Activated CD8-positive, alpha-beta T cell treated with anti-CD3 and anti-CD28 coated beads for 36 hours (primary cell): Measurements from ENCODE around the gene DAAM1. TPM values are rescaled to one million over a fixed set of nuclear protein-coding genes. Genes with fewer than 3 reads are reported as not detected.

Experiments used
- ATAC-seq: fragments of 200-7000 bp; cut with Tn5 transposase; one replicate; pipeline ENCODE4 v1.10.0; 2021; ENCODE audit warnings: mild to moderate bottlenecking, moderate library complexity
- CTCF ChIA-PET: fragments of 350-600 bp; sonication (Branson Sonifier 250); formaldehyde crosslinking; loops from one replicate; lab custom pipeline; 2021; ENCODE audit warnings: antibody characterized with exemption; lab: Charles Lee
- POLR2A ChIA-PET: fragments of 350-600 bp; sonication (Branson Sonifier 250); formaldehyde crosslinking; loops from one replicate; lab custom pipeline; 2021; ENCODE audit warnings: antibody characterized with exemption; lab: Charles Lee
- DNase-seq: peaks from one replicate; pipeline ENCODE4 v3.0.0-alpha.2; 2020
- H3K27ac Mint-ChIP-seq: one replicate; pipeline ENCODE4 v1.8.0; 2021; ENCODE audit warnings: mild to moderate bottlenecking, mixed read lengths
- H3K27me3 Mint-ChIP-seq: one replicate; pipeline ENCODE4 v1.8.0; 2021; ENCODE audit warnings: mixed read lengths
- H3K36me3 Mint-ChIP-seq: one replicate; pipeline ENCODE4 v1.8.0; 2021; ENCODE audit warnings: low read depth, mixed read lengths
- H3K4me1 Mint-ChIP-seq: one replicate; pipeline ENCODE4 v1.8.0; 2021; ENCODE audit warnings: low read depth, mixed read lengths
- H3K4me3 Mint-ChIP-seq: one replicate; pipeline ENCODE4 v1.8.0; 2021; ENCODE audit warnings: mild to moderate bottlenecking, moderate library complexity, mixed read lengths
- H3K9me3 Mint-ChIP-seq: one replicate; pipeline ENCODE4 v1.8.0; 2021; ENCODE audit warnings: mixed read lengths
- CTCF ChIP-seq: fragments of 200-600 bp; IDR thresholded peaks from one replicate; pipeline ENCODE4 v1.8.0; 2022; ENCODE audit warnings: antibody characterized with exemption, mild to moderate bottlenecking
- intact Hi-C: fragments of 100-400 bp; cut with micrococcal nuclease; formaldehyde crosslinking; loops from one replicate; pipeline ENCODE4 v1.10.0; 2022
- total RNA-seq, 2 experiments: library from RNA; stranded (reverse); gene quantifications; one replicate each; pipeline ENCODE4 v1.2.3, GENCODE V29; 2021

Gene DAAM1
- total RNA-seq, 2 experiments from 2014 or later = 7.2 to 9.9 TPM

DNA sequence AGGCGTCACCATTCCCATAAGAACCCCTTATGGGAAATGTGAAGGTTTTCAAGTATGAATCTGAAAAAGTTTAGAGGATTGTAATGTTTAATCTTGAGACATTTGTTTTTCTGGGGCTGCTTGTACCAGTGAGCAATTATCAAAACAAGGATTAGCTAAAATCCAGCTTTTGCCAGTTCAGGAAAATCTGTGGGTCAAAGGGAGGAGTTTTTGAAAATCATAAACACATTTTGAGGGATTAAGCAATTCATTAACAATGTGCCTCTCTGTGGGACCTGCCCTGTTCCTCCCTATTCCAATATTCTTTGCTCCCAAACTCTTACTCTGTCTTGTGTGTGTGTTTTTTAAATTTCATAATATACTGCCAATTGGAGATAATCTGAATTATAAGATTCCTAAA is 11.7 kb upstream of the DAAM1 start:
- Mint-ChIP-seq H3K27me3 (peaks cover 6% of the 10 kb centered on the region), H3K4me1 (no peaks in the 10 kb centered on the region), H3K27ac (no peak overlapping the region), H3K36me3 (no peaks in the 10 kb centered on the region), H3K9me3 (no peaks in the 10 kb centered on the region), H3K4me3 (no peak overlapping the region)
- ATAC-seq (no peak), DNase-seq (no peak)
- ChIA-PET POLR2A (no interaction called here), CTCF (interaction anchor here (0.8 kb wide), 1 partner anchor 17 kb away, joined by 3 read pairs; no protein-coding TSS in a partner anchor)
- intact Hi-C loops = no loop called here
- TF ChIP-seq CTCF = no peak

GRCh38 chr14:59177262-59177661 is 11.2 kb upstream of the DAAM1 start:
- CTCF ChIA-PET = interaction anchor here (0.8 kb wide), 1 partner anchor 16 kb away, joined by 3 read pairs; no protein-coding TSS in a partner anchor
- no peaks in the 10 kb centered on the region for H3K36me3 Mint-ChIP-seq
- no peak overlapping the region for H3K4me3 Mint-ChIP-seq
- H3K27me3 Mint-ChIP-seq = peaks cover 6% of the 10 kb centered on the region
- H3K4me1 Mint-ChIP-seq = no peaks in the 10 kb centered on the region
- no peak overlapping the region for H3K27ac Mint-ChIP-seq
- DNase-seq = no peak
- no peak for ATAC-seq
- H3K9me3 Mint-ChIP-seq = no peaks in the 10 kb centered on the region
- TF ChIP-seq CTCF = no peak
- POLR2A ChIA-PET = no interaction called here
- intact Hi-C loops = no loop called here

- DNase-seq = no peak
- intact Hi-C loops = no loop called here
- H3K4me1 Mint-ChIP-seq = no peaks in the 10 kb centered on the region
- no peaks in the 10 kb centered on the region for H3K36me3 Mint-ChIP-seq
- POLR2A ChIA-PET = no interaction called here
- H3K27me3 Mint-ChIP-seq = peaks cover 21% of the 10 kb centered on the region
- CTCF ChIA-PET = no interaction called here
- no peak overlapping the region for H3K27ac Mint-ChIP-seq
- ATAC-seq = no peak
- no peaks in the 10 kb centered on the region for H3K9me3 Mint-ChIP-seq
- no peak for TF ChIP-seq CTCF
- H3K4me3 Mint-ChIP-seq = no peak overlapping the region
These were observed 6.7 kb upstream of the DAAM1 start for GRCh38 chr14:59181791-59182190.

DNA sequence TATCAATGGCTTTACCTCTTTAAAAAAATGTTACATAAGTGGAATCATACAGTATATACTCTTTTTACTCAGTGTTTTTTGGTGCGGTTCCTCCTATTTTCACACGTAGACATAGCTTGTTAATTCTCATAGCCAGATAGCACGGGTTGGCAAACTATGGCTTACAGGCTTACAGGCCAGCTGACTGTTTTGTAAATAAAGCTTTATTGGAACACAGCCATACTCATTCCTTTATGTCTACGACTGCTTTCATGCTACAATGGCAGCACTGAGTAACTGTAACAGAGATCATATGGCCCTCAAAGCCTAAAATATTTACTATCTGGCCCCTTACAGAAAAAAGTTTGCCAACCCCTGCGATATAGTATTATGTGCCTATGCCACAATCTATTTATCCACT is 5.8 kb upstream of the DAAM1 start:
- no peak overlapping the region for H3K27ac Mint-ChIP-seq
- ChIA-PET CTCF (no interaction called here), POLR2A (no interaction called here)
- no peak for TF ChIP-seq CTCF
- no peak overlapping the region for H3K4me3 Mint-ChIP-seq
- H3K9me3 Mint-ChIP-seq = no peaks in the 10 kb centered on the region
- H3K4me1 Mint-ChIP-seq = peaks cover 3% of the 10 kb centered on the region
- DNase-seq = no peak
- H3K36me3 Mint-ChIP-seq = no peaks in the 10 kb centered on the region
- intact Hi-C loops = no loop called here
- no peak for ATAC-seq
- H3K27me3 Mint-ChIP-seq = peaks cover 21% of the 10 kb centered on the region

- peaks cover 21% of the 10 kb centered on the region for H3K27me3 Mint-ChIP-seq
- peaks cover 3% of the 10 kb centered on the region for H3K4me1 Mint-ChIP-seq
- intact Hi-C loops = no loop called here
- ChIA-PET CTCF (no interaction called here), POLR2A (no interaction called here)
- no peaks in the 10 kb centered on the region for H3K36me3 Mint-ChIP-seq
- no peak overlapping the region for H3K4me3 Mint-ChIP-seq
- H3K27ac Mint-ChIP-seq = no peak overlapping the region
- TF ChIP-seq CTCF = no peak
- no peaks in the 10 kb centered on the region for H3K9me3 Mint-ChIP-seq
- no peak for DNase-seq
- ATAC-seq = no peak
These were observed 5.3 kb upstream of the DAAM1 start for GRCh38 chr14:59183150-59183549.
